Activated CD8-positive, alpha-beta memory T cell treated with anti-CD3 and anti-CD28 coated beads, Interleukin-2, amount 10 ng/mL, durations not matched to agents 7 days and 5 days (primary cell): ENCODE results near the gene C16orf90. TPM values are rescaled to one million over a fixed set of nuclear protein-coding genes. Genes with fewer than 3 reads are reported as not detected.
"Not testable (repeated sequence)": the region's sequence is repeated elsewhere in the genome, so short reads cannot be mapped to it uniquely, and the experiment has no call there.

Experiments
- ATAC-seq: fragments of 150-1000 bp; cut with Tn5 transposase; one replicate; pipeline ENCODE4 v1.10.0; 2021; ENCODE audit warnings: moderate library complexity
- CTCF ChIA-PET: fragments of 350-600 bp; sonication (Branson Sonifier 250); formaldehyde crosslinking; loops from one replicate; lab custom pipeline; 2021; ENCODE audit warnings: antibody characterized with exemption; lab: Charles Lee
- DNase-seq: peaks from one replicate; pipeline ENCODE4 v3.0.0-alpha.2; 2020
- H3K27ac Mint-ChIP-seq: one replicate; pipeline ENCODE4 v1.8.0; 2021; ENCODE audit warnings: mild to moderate bottlenecking, mixed read lengths
- H3K27me3 Mint-ChIP-seq: one replicate; pipeline ENCODE4 v1.8.0; 2021; ENCODE audit warnings: mixed read lengths
- H3K36me3 Mint-ChIP-seq: one replicate; pipeline ENCODE4 v1.8.0; 2021; ENCODE audit warnings: mild to moderate bottlenecking, mixed read lengths
- H3K4me1 Mint-ChIP-seq: one replicate; pipeline ENCODE4 v1.8.0; 2021; ENCODE audit warnings: mixed read lengths
- H3K4me3 Mint-ChIP-seq: one replicate; pipeline ENCODE4 v1.8.0; 2021; ENCODE audit warnings: mild to moderate bottlenecking, moderate library complexity, mixed read lengths
- H3K9me3 Mint-ChIP-seq: one replicate; pipeline ENCODE4 v1.8.0; 2022; ENCODE audit warnings: low read depth, mixed read lengths
- total RNA-seq, 2 experiments: library from RNA; stranded (reverse); gene quantifications; one replicate each; pipeline ENCODE4 v1.2.3, GENCODE V29; 2021

Gene C16orf90, protein sequence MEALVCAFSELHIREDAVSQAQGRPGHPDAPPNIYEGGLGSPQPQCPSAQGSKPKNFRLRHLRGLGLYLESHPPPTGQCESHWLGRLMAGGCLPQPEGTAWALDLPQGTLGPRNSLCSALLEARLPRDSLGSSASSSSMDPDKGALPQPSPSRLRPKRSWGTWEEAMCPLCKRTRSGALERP
- not detected for total RNA-seq

GRCh38 chr16:3495176-3495575, at the start of gene C16orf90:
Gene C16orf90 (minus strand): TSS chr16:3495489. CDS start chr16:3495421, 68 bp downstream.
- Mint-ChIP-seq H3K36me3 (no peaks in the 10 kb centered on the region), H3K9me3 (no peaks in the 10 kb centered on the region), H3K4me3 (no peak within 1 kb of the TSS), H3K27ac (no peak within 1 kb of the TSS), H3K4me1 (peaks cover 3% of the 10 kb centered on the region), H3K27me3 (peaks cover 2% of the 10 kb centered on the region)
- ATAC-seq (no peak), DNase-seq (no peak)
- CTCF ChIA-PET: no interaction called here

GRCh38 chr16:3542601-3543373, 47.5 kb upstream of the C16orf90 start:
- Mint-ChIP-seq H3K4me3 (no peak overlapping the region), H3K27me3 (no peaks in the 10 kb centered on the region), H3K4me1 (no peaks in the 10 kb centered on the region), H3K36me3 (peaks cover 48% of the 10 kb centered on the region), H3K27ac (no peak overlapping the region), H3K9me3 (no peaks in the 10 kb centered on the region)
- CTCF ChIA-PET: no interaction called here
- DNase-seq (no peak), ATAC-seq (no peak)

GRCh38 chr16:3541527-3542155, 46.4 kb upstream of the C16orf90 start:
- H3K27ac Mint-ChIP-seq: no peak overlapping the region
- CTCF ChIA-PET: interaction anchor here (0.6 kb wide), 1 partner anchor 140 kb away, joined by 3 read pairs; no protein-coding TSS in a partner anchor
- no peaks in the 10 kb centered on the region for H3K4me1 Mint-ChIP-seq
- ATAC-seq: no peak
- H3K9me3 Mint-ChIP-seq: no peaks in the 10 kb centered on the region
- no peak for DNase-seq
- H3K4me3 Mint-ChIP-seq: no peak overlapping the region
- no peaks in the 10 kb centered on the region for H3K27me3 Mint-ChIP-seq
- H3K36me3 Mint-ChIP-seq: peaks cover 41% of the 10 kb centered on the region

DNA sequence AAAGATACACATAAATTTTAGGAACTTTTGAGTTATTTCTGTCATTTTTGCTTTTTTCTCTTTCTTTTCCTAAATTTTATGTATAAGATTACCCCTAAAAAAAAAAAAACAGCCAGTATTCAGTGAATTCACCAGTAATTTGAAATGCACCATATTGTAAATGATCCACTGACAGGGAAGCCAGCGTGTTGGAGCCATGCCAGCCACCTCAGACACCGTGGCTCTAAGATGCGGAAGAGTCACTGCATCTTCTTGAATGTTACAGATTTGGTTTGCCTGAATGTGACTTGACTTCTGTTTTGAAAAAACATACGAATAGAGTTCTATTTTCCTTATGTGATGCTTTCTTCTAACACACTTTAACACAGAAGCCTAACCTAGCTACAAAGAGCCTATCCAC, 42.9 kb upstream of the C16orf90 start:
- Mint-ChIP-seq H3K27ac (no peak overlapping the region), H3K36me3 (peaks cover 25% of the 10 kb centered on the region), H3K9me3 (no peaks in the 10 kb centered on the region), H3K4me1 (no peaks in the 10 kb centered on the region), H3K27me3 (no peaks in the 10 kb centered on the region), H3K4me3 (no peak overlapping the region)
- CTCF ChIA-PET: no interaction called here
- no peak for ATAC-seq
- no peak for DNase-seq

DNA sequence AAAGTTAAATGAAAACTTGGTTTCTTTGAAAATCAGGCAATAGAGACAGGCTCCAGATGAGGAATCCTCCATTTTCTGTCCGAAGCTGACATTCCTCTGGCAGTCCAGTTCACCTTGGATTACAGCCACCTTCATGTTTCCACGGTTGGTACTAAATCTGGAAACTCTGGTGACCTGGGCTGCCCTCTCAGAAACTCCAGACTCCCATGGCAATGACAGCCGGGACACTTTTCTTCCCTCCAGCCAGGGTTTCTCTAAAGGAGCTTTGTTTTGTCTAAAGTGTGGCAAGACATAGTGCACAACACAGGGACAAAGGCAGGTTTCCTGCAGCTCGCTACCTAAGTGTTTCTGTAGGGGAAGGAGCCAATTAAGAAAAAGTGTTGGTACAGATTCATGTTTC, 41.6 kb upstream of the C16orf90 start:
- no peak for ATAC-seq
- DNase-seq: no peak
- H3K36me3 Mint-ChIP-seq: peaks cover 20% of the 10 kb centered on the region
- H3K4me3 Mint-ChIP-seq: no peak overlapping the region
- no peak overlapping the region for H3K27ac Mint-ChIP-seq
- CTCF ChIA-PET: no interaction called here
- H3K9me3 Mint-ChIP-seq: no peaks in the 10 kb centered on the region
- no peaks in the 10 kb centered on the region for H3K4me1 Mint-ChIP-seq
- H3K27me3 Mint-ChIP-seq: no peaks in the 10 kb centered on the region

- DNase-seq (no peak), ATAC-seq (no peak)
- Mint-ChIP-seq H3K36me3 (peaks cover 20% of the 10 kb centered on the region), H3K4me3 (no peak overlapping the region), H3K27me3 (no peaks in the 10 kb centered on the region), H3K4me1 (no peaks in the 10 kb centered on the region), H3K9me3 (no peaks in the 10 kb centered on the region), H3K27ac (peak overlapping the region; percentile 37)
- CTCF ChIA-PET: no interaction called here
These were observed 41.0 kb upstream of the C16orf90 start for GRCh38 chr16:3536271-3536731.

GRCh38 chr16:3534126-3534525, 38.8 kb upstream of the C16orf90 start:
- CTCF ChIA-PET: no interaction called here
- Mint-ChIP-seq H3K27ac (no peak overlapping the region), H3K27me3 (no peaks in the 10 kb centered on the region), H3K4me1 (no peaks in the 10 kb centered on the region), H3K4me3 (no peak overlapping the region), H3K9me3 (no peaks in the 10 kb centered on the region), H3K36me3 (peaks cover 4% of the 10 kb centered on the region)
- no peak for DNase-seq
- no peak for ATAC-seq

DNA sequence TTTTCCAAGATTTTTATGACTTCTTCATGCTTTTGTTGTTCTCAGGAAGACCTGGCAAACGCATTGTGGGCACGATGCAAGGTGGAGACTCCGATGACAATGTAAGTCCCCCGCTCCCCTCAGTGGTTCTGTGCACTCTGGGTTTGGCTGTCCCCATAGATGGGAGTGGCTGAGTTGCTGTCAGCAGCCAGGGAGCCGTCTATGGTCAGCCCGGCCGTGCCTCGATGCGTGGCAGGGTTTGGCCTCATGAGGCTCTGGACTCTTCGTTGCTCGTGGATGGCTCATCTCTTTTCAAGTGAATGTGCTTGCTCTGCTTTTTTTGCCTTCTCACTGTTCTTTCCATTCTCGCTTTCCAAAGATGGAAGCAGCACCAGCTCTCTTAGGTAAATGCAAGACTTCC, 37.5 kb upstream of the C16orf90 start:
- Mint-ChIP-seq H3K4me1 (peaks cover 5% of the 10 kb centered on the region), H3K36me3 (peaks cover 7% of the 10 kb centered on the region), H3K27ac (no peak overlapping the region), H3K27me3 (no peaks in the 10 kb centered on the region), H3K9me3 (no peaks in the 10 kb centered on the region), H3K4me3 (no peak overlapping the region)
- CTCF ChIA-PET: no interaction called here
- ATAC-seq: no peak
- DNase-seq: no peak

GRCh38 chr16:3530371-3530914, 35.2 kb upstream of the C16orf90 start:
- ATAC-seq: peak; percentile 35
- CTCF ChIA-PET: no interaction called here
- peaks cover 7% of the 10 kb centered on the region for H3K36me3 Mint-ChIP-seq
- no peak overlapping the region for H3K4me3 Mint-ChIP-seq
- peaks cover 14% of the 10 kb centered on the region for H3K4me1 Mint-ChIP-seq
- H3K27ac Mint-ChIP-seq: no peak overlapping the region
- no peak for DNase-seq
- H3K27me3 Mint-ChIP-seq: no peaks in the 10 kb centered on the region
- no peaks in the 10 kb centered on the region for H3K9me3 Mint-ChIP-seq

DNA sequence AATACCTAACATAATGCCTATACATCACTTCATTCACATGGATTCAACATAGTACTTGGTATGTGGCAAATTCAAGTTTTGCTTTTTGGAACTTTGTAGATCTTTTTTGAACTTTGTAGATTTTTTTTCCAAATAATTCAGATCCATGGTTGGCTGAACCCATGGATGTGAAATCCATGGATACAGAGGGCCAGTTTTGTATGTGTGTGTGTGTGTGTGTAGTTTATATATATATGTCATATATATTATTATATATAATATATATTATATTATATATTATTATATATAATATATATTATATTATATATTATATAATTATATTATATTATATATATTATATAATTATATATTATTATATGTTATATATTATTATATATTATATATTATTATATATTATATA, 33.9 kb upstream of the C16orf90 start:
- Mint-ChIP-seq H3K9me3 (no peaks in the 10 kb centered on the region), H3K27me3 (no peaks in the 10 kb centered on the region), H3K27ac (no peak overlapping the region), H3K4me1 (peaks cover 14% of the 10 kb centered on the region), H3K36me3 (peaks cover 9% of the 10 kb centered on the region), H3K4me3 (no peak overlapping the region)
- ATAC-seq (no peak), DNase-seq (no peak)
- CTCF ChIA-PET: interaction anchor here (0.6 to 1.7 kb wide), 2 partner anchors 98 to 455 kb away, joined by 3 to 4 read pairs; no protein-coding TSS in a partner anchor

DNA sequence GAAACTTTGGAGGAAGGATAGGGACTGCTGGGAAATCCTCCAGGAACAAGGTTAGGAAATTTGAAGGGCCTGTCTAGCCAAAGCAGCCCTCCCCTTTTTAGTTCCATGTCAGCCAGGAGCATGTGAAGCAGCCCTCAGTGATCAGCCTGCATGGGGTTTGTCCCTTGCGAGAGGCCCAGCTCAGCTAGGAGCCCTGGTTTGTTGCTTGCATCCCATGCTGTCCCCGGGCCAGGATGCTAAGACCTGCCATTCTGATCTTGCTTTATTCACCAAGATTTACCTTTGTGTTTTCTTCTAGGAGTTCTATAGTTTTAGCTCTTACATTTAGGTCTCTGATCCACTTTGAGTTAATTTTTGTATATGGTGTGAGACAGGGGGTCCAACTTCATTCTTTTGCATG, 33.1 kb upstream of the C16orf90 start:
- no peak for DNase-seq
- CTCF ChIA-PET: interaction anchor here (0.6 to 1.7 kb wide), 4 partner anchors 19 to 454 kb away, joined by 3 to 10 read pairs (median 4); no protein-coding TSS in a partner anchor
- ATAC-seq: no peak
- H3K9me3 Mint-ChIP-seq: no peaks in the 10 kb centered on the region
- H3K36me3 Mint-ChIP-seq: peaks cover 13% of the 10 kb centered on the region
- peak overlapping the region; percentile 11 for H3K27ac Mint-ChIP-seq
- no peak overlapping the region for H3K4me3 Mint-ChIP-seq
- peaks cover 14% of the 10 kb centered on the region for H3K4me1 Mint-ChIP-seq
- H3K27me3 Mint-ChIP-seq: no peaks in the 10 kb centered on the region

DNA sequence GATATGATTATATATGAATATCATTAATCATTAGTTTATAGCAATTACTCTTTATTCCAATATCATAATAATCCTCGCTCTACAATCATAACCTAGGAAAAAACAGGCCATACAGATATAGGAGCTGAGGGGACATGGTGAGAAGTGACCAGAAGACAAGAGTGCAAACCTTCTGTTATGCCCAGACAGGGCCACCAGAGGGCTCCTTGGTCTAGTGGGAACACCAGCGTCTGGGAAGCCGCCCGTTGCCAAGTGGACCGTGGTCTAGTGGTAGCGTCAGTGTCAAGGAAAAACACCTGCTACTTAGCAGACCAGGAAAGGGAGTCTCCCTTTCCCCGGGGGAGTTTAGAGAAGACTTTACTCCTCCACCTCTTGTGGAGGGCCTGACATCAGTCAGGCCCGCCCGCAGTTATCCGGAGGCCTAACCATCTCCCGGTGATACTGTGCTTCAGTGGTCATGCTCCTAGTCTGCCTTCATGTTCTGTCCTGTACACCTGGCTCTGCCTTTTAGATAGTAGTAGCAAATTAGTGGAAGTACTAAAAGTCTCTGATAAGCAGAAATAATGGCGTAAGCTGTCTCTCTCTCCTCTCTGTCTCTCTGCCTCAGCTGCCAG, 32.0 kb upstream of the C16orf90 start:
- not testable (repeated sequence) for ATAC-seq, H3K27me3 Mint-ChIP-seq, H3K27ac Mint-ChIP-seq, H3K4me3 Mint-ChIP-seq, H3K9me3 Mint-ChIP-seq
- peak; percentile 76 for DNase-seq
- CTCF ChIA-PET: interaction anchor here (0.7 to 2.4 kb wide), 11 partner anchors 8 to 352 kb away, joined by 3 to 13 read pairs (median 4); no protein-coding TSS in a partner anchor
- Mint-ChIP-seq H3K4me1 (peaks cover 14% of the 10 kb centered on the region), H3K36me3 (peaks cover 21% of the 10 kb centered on the region)

GRCh38 chr16:3525951-3526350, 30.7 kb upstream of the C16orf90 start:
- H3K4me1 Mint-ChIP-seq: peaks cover 14% of the 10 kb centered on the region
- H3K27me3 Mint-ChIP-seq: no peaks in the 10 kb centered on the region
- DNase-seq: no peak
- ATAC-seq: no peak
- H3K27ac Mint-ChIP-seq: no peak overlapping the region
- no peak overlapping the region for H3K4me3 Mint-ChIP-seq
- CTCF ChIA-PET: interaction anchor here (1.0 to 2.4 kb wide), 4 partner anchors 12 to 128 kb away, joined by 4 to 13 read pairs (median 4); partner anchors contain the start of gene DNASE1
- no peaks in the 10 kb centered on the region for H3K9me3 Mint-ChIP-seq
- peaks cover 22% of the 10 kb centered on the region for H3K36me3 Mint-ChIP-seq
